HEK293 (cell line): Measurements from ENCODE around the gene RYR2.

ENCODE experiments used
- CTCF ChIP-seq: fragments of 450-650 bp; formaldehyde crosslinking; IDR thresholded peaks from 2 replicates; pipeline ENCODE4 v1.5.1; 2016; ENCODE audit warnings: missing biosample characterization, missing genetic modification characterization
- HIC1 ChIP-seq: fragments of 450-650 bp; formaldehyde crosslinking; IDR thresholded peaks from 2 replicates; pipeline ENCODE4 v1.5.1; 2016; ENCODE audit warnings: missing biosample characterization, missing genetic modification characterization
- PBX3 ChIP-seq: sonication (generic); formaldehyde crosslinking; IDR thresholded peaks from 2 replicates; pipeline ENCODE4 v1.8.1; 2022; ENCODE audit warnings: mild to moderate bottlenecking, moderate library complexity, missing genetic modification reagents
- TCF7L2 ChIP-seq: IDR thresholded peaks from 2 replicates; pipeline ENCODE4 v1.6.1; 2011; ENCODE audit warnings: low read depth, mild to moderate bottlenecking, inconsistent platforms, low read length, moderate library complexity, borderline replicate concordance
- ZNF23 ChIP-seq: fragments of 450-650 bp; formaldehyde crosslinking; IDR thresholded peaks from 2 replicates; pipeline ENCODE4 v1.5.1; 2016; ENCODE audit warnings: missing biosample characterization, missing genetic modification characterization, borderline replicate concordance
- ZNF302 ChIP-seq: fragments of 450-650 bp; formaldehyde crosslinking; IDR thresholded peaks from 2 replicates; pipeline ENCODE4 v1.5.1; 2016; ENCODE audit warnings: missing biosample characterization, missing genetic modification characterization, low read depth
- ZNF561 ChIP-seq: fragments of 450-650 bp; IDR thresholded peaks from 2 replicates; pipeline ENCODE4 v1.5.1; 2018; ENCODE audit warnings: missing biosample characterization, missing genetic modification characterization, borderline replicate concordance
- ZNF768 ChIP-seq: fragments of 450-650 bp; formaldehyde crosslinking; IDR thresholded peaks from 2 replicates; pipeline ENCODE4 v1.5.1; 2018; ENCODE audit warnings: missing biosample characterization, mild to moderate bottlenecking, missing genetic modification characterization

DNA sequence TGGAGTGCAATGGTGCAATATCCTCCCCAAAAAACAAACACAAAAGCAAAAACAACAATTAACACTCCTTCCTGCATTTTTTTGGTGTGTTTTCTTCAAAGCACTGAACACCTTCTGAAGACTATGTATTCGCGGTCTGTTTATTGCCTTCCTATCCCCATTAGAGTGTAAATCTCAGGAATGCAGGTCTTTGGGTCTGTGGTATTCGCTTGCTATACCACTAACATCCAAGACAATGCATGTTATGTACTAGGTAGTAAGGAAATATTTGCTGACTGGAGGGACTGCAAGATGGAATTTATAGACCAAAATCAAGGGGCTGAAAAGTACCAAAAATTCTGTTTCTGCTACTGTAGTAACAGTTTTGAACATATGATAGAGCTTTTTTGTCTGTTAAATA lies 299.4 kb downstream of the RYR2 start:
- no peak for TF ChIP-seq ZNF561 (tag by site-specific recombination)
- TF ChIP-seq ZNF23 (tag by site-specific recombination): no peak
- no peak for TF ChIP-seq TCF7L2
- no peak for TF ChIP-seq PBX3 (CRISPR knock-in tag)
- no peak for TF ChIP-seq ZNF768 (tag by site-specific recombination)
- no peak for TF ChIP-seq HIC1 (tag by site-specific recombination)
- TF ChIP-seq CTCF (tag by site-specific recombination): no peak
- no peak for TF ChIP-seq ZNF302 (tag by site-specific recombination)
